HTERT RPE-1 (cell line): ENCODE data around the gene ITLN1.
"Not testable (repeated sequence)": the region's sequence is repeated elsewhere in the genome, so short reads cannot be mapped to it uniquely, and the experiment has no call there.

ENCODE experiments used
- in situ Hi-C: fragments of 300-500 bp; cut with MboI; formaldehyde crosslinking; loops from 4 replicates; pipeline ENCODE4 v1.14.3; 2020; ENCODE audit warnings: low sequenced_read_pairs

Gene ITLN1

GRCh38 chr1:160883581-160884513, 1.1 kb downstream of the ITLN1 start:
- in situ Hi-C loops, result no loop called here

GRCh38 chr1:160882582-160882981, 2.4 kb downstream of the ITLN1 start:
- in situ Hi-C loops, result no loop called here

- in situ Hi-C loops, result not testable (repeated sequence)
Observed at GRCh38 chr1:160881264-160881663, 3.7 kb downstream of the ITLN1 start.

- in situ Hi-C loops, result no loop called here
Observed at GRCh38 chr1:160880216-160880615, 4.8 kb downstream of the ITLN1 start.

DNA sequence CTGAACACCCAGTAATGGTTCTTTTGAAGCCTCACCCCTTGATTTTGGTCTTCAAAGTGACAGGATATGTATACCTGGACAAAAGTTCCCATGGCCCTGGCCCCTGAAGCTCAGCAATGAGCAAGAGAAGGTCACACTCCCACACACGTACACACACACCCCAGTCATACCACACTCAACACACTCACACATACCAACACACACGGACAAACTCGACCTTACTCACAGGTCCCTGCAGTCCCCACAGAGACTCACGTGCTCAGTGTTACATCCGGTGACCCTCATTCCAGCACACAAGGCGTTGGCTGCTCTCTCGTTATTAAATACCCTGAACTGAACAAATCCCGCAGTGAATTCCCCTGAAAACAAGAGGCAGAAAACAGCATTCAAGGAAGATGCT, 5.9 kb downstream of the ITLN1 start:
- in situ Hi-C loops, result no loop called here

DNA sequence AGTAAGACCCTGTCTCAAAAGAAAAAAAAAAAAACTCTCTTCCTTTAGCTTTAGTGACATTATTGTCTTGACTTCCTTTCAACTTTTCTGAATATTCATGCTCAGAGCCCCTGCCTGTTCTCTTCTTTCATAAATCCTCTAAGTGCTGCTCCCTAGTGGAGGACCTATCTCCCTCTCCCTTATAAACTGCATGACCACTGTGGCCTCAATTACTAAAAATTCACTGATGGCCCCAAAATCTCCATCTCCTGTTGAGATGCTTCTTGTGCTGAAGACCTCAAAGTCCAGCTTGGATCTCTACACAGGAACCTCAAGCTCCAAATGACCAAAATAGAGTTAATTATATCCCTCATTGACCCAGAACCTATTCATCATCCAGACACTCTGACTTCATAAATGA, 7.8 kb downstream of the ITLN1 start:
- in situ Hi-C loops, result no loop called here

- in situ Hi-C loops, result no loop called here
Observed at GRCh38 chr1:160876311-160876710, 8.7 kb downstream of the ITLN1 start.

GRCh38 chr1:160875591-160875990, 9.4 kb downstream of the ITLN1 start:
- in situ Hi-C loops, result not testable (repeated sequence)

DNA sequence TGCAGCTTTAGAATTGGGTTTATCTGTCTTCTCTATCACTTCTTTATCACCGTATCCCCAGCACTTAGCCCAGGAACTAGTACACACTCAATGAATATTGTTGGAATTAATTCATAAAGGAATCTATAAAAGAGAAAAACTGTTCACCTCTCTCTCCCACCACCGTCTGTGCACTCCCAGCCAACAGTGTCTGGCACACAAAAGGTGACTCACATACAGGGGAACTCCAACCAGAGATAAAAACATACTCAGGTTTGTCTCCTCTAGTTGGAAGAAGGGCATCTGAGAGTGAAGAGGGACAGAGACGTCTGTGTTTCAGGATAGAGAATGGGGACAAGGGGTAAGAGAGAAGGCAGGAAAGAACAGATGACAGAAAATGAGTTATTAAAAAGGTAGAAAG, 10.0 kb downstream of the ITLN1 start:
- in situ Hi-C loops, result no loop called here

GRCh38 chr1:160868141-160868540, 16.8 kb downstream of the ITLN1 start:
- in situ Hi-C loops, result no loop called here

- in situ Hi-C loops, result not testable (repeated sequence)
Observed at GRCh38 chr1:160867651-160868050, 17.3 kb downstream of the ITLN1 start.

DNA sequence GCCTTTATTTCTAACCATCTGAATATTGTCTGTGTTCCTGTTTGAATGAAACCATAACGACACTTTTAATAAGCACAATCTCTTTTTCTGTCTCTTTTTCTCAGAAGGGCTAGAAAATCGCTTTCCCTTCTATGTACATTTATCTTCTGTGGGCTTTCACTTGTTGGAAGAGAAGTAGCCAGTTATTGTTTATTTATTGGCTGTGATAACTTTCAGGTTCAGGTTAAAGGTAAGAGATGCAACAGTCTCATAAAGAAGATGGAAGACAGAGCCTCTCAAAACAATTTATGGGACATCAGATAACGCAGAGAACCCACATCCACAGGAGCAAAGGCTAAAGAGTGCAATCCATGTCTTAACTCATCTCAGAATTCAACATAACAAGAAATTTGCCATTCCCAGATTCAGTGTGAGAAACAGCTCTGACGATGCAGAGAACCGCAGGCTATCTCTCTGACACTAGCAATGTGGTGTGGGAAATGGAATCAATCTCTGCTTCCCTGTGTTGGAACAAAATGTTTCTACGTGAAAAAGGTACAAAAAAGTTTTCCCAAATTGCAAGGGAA, 18.2 kb downstream of the ITLN1 start:
- in situ Hi-C loops, result no loop called here

DNA sequence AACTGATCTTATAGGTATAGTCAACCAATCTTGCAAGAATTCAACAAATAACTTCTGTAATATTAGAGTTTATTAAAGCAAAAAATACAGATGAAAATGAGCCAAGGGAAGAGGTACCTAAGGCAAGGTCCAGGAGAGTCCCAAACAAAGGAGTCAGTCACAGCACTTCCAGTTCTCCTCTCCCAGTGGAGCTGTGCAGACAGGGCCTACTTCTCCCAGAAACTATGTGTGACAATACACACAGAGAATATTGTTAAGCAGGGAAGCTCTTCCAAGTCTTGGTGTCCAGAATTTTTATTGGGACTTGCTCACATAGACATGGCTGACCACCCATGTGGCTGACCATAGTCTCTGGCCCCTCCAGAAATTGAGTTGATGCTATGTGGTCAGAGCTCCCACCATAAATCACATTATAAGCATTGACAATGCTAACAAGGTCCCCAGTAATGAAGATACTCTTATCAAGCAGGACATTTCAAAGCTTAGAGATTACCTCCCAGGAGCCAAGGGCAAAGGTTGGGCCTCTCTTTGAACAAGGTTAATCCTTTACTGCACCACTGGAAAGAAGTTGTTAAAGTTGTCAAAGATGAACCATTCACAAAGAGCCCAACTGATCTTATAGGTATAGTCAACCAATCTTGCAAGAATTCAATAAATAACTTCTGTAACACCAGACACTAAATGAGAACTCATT, 18.8 kb downstream of the ITLN1 start:
- in situ Hi-C loops, result no loop called here

GRCh38 chr1:160865337-160865736, 19.6 kb downstream of the ITLN1 start:
- in situ Hi-C loops, result no loop called here

DNA sequence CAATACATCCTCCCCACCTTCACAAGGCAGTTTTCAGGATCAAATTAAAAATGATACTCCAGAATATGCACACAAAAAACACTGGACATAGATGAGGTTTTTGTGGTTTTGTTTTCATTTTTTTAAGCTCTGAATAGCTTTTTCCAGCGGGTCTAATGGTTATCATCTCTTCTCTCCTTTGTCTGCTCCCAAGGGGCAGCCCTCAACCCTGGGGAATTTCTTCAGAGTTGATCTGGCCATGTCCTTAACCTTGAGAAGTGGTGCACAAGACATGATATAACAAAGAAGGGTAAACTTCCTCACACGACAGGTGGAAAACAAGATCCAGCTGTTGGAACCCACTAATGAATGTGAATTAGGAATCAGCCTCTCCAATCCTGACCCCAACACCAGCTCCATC, 20.8 kb downstream of the ITLN1 start:
- in situ Hi-C loops, result no loop called here

GRCh38 chr1:160863774-160864131, 21.2 kb downstream of the ITLN1 start:
- in situ Hi-C loops, result no loop called here

- in situ Hi-C loops, result no loop called here
Observed at GRCh38 chr1:160863061-160863773, 21.8 kb downstream of the ITLN1 start.

DNA sequence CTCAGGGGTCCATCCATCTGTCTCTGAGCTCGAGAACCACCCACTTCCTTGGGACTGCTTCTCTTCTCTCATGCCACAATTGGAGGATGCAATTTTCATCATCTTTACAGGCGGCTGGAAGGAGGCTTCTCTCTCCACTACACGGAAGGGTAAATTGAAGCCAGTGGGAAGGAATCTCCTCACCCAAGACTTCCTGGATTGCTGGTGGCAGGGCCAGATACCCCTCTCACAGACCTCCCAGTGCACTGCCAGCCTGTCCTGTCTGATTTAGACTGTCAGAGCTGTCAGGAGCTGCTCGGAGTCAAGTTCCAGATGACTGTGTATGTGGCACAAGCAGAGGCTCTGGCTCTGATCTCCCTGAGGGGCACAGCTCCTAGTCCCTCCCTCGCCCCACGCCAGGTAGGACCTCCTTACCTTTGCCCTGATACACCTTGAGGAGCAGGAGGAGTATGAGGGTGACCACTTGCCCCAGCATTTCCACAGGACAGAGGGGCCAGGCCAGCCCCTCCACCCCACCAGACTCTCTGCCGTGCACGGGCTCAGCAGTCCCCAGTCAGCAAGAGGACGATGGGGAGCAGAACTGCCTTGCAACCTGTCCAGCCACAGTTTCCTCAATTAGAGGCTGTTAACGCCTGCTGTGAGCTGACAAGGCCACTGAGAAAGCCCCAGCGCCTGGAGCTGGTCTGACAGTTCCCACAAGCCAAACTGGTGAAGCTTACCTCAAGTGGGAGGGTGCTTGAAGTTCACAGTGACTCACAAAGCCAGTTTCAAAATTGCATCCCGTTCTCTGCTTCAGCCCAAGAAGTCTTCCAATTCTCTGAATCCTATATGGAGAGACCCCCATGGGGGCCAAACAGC, 22.5 kb downstream of the ITLN1 start, which contains the start of gene CD244:
TSS of gene CD244 (minus strand) at position 685 of the 858 bp plus-strand sequence. CDS start at position 475, 210 bp downstream.
- in situ Hi-C loops, result no loop called here

DNA sequence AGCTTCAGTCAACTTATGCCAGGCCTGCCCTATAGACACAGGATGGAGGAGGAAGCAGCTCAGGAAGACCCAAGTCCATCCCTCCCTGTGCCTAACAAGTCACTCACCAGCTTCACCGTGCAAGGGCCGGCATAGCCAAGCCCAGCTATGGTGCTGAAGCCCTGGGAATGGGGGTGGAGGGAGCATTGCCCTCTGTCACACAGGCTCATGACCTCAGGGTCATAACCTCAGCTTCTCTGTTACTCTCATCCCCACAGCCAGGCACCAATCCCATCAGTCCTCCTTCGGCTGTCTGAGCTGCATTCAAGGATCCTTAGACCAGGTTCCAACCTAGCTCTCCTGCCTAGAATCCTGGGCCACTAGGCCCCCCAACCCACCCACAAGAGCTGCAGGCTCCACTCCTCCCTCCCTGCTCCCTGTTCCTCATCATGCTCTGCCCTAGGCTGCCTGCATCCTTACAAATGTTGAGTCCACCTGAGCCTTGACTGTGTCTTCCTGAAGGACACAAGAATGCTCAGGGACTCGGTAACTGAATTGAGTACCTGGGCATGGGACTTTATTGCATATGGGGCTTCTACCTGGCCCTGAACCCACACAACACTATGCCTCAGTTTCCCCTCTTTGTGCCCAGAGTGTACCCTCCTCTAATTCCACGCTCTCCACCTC, 24.0 kb downstream of the ITLN1 start:
- in situ Hi-C loops, result no loop called here

GRCh38 chr1:160859166-160859565, 25.8 kb downstream of the ITLN1 start:
- in situ Hi-C loops, result no loop called here
